HepG2 (cell line): ENCODE data around the gene ARFGAP2. TPM values are rescaled to one million over a fixed set of nuclear protein-coding genes. Genes with fewer than 3 reads are reported as not detected.

ENCODE experiments used
- BRD4 ChIP-seq: sonication (generic); formaldehyde crosslinking; IDR thresholded peaks from 2 replicates; pipeline ENCODE4 v1.4.0; 2020; ENCODE audit warnings: missing genetic modification reagents
- CEBPB ChIP-seq: IDR thresholded peaks from 2 replicates; pipeline ENCODE4 v1.6.1; 2011; ENCODE audit warnings: low read depth, low read length, improper control_type of control experiment, borderline replicate concordance
- ELF4 ChIP-seq: sonication (generic); formaldehyde crosslinking; IDR thresholded peaks from 2 replicates; pipeline ENCODE4 v1.5.0; 2020; ENCODE audit warnings: missing genetic modification reagents, mild to moderate bottlenecking, moderate library complexity, borderline replicate concordance
- MED1 ChIP-seq: sonication (generic); formaldehyde crosslinking; IDR thresholded peaks from 2 replicates; pipeline ENCODE4 v1.4.0; 2020; ENCODE audit warnings: missing genetic modification reagents
- MXD4 ChIP-seq: IDR thresholded peaks from 2 replicates; pipeline ENCODE4 v1.6.1; 2016; ENCODE audit warnings: mild to moderate bottlenecking, missing biosample characterization, missing genetic modification reagents
- RBFOX2 ChIP-seq: fragments of 200-400 bp; formaldehyde crosslinking; IDR thresholded peaks from 2 replicates; pipeline ENCODE4 v1.6.1; 2017; ENCODE audit warnings: low read depth, mild to moderate bottlenecking, low read length
- SIN3A ChIP-seq: IDR thresholded peaks from 2 replicates; pipeline ENCODE4 v1.6.1; 2011; ENCODE audit warnings: low read depth, mild to moderate bottlenecking, control low read depth, low read length, borderline replicate concordance
- SRSF9 ChIP-seq: fragments of 200-400 bp; formaldehyde crosslinking; IDR thresholded peaks from 2 replicates; pipeline ENCODE4 v1.6.1; 2018; ENCODE audit warnings: borderline replicate concordance, mild to moderate bottlenecking, low read depth, low read length; ENCODE audit not compliant: insufficient read depth, poor library complexity, severe bottlenecking
- ZFX ChIP-seq: sonication (generic); formaldehyde crosslinking; IDR thresholded peaks from 2 replicates; pipeline ENCODE4 v1.4.0; 2020; ENCODE audit warnings: mild to moderate bottlenecking, low read depth, missing genetic modification reagents, moderate library complexity
- ZNF292 ChIP-seq: sonication (generic); formaldehyde crosslinking; IDR thresholded peaks from 2 replicates; pipeline ENCODE4 v1.8.1; 2022; ENCODE audit warnings: mild to moderate bottlenecking, low read depth, missing genetic modification reagents, borderline replicate concordance
- ZNF337 ChIP-seq: sonication (generic); formaldehyde crosslinking; IDR thresholded peaks from 2 replicates; pipeline ENCODE4 v1.5.1; 2020; ENCODE audit warnings: missing genetic modification reagents, low read depth, mild to moderate bottlenecking, borderline replicate concordance
- ZNF343 ChIP-seq: sonication (generic); formaldehyde crosslinking; IDR thresholded peaks from 2 replicates; pipeline ENCODE4 v1.4.0; 2020; ENCODE audit warnings: mild to moderate bottlenecking, missing genetic modification reagents
- ZNF720 ChIP-seq: sonication (generic); formaldehyde crosslinking; IDR thresholded peaks from 2 replicates; pipeline ENCODE4 v1.4.0; 2020; ENCODE audit warnings: missing genetic modification reagents
- polyA plus RNA-seq, 8 experiments: library from polyadenylated mRNA; depleted of rRNA in 3 of 8; stranded (reverse) in 7 of 8; unstranded in 1 of 8; fragments of >200 nt; fragmentation: Illumina TruSeq in 4 of 8; extraction: Trizol in 4 of 8; gene quantifications; 2 replicates each; pipeline versions ENCODE4 v1.2.1 to v1.2.3, GENCODE V29; 2011 to 2016; ENCODE audit warnings: low read depth in 4 of 8, missing spikeins in 1 of 8, mixed read lengths in 1 of 8; ENCODE audit not compliant: insufficient read depth in 1 of 8
- total RNA-seq, 5 experiments: library from RNA; depleted of rRNA; stranded (reverse); fragments of >200 nt; fragmentation: Illumina TruSeq; extraction: Trizol; gene quantifications; 2 replicates each; pipeline ENCODE4 v1.2.3, GENCODE V29; 2016; ENCODE audit warnings: low read depth in 1 of 5
- TF ChIP-seq, protein P1 (sequence below): fragments of 450-650 bp; IDR thresholded peaks from 2 replicates; pipeline ENCODE4 v1.6.1; 2017; ENCODE audit warnings: mild to moderate bottlenecking
- TF ChIP-seq, protein P2 (sequence below): sonication (generic); formaldehyde crosslinking; IDR thresholded peaks from 2 replicates; pipeline ENCODE4 v1.4.0; 2020; ENCODE audit warnings: low read depth, missing genetic modification reagents
- TF ChIP-seq, protein P3 (sequence below): sonication (generic); formaldehyde crosslinking; IDR thresholded peaks from 2 replicates; pipeline ENCODE4 v1.4.0; 2020; ENCODE audit warnings: missing genetic modification reagents, mild to moderate bottlenecking, borderline replicate concordance
- TF ChIP-seq, protein P4 (sequence below): sonication (generic); formaldehyde crosslinking; IDR thresholded peaks from 2 replicates; pipeline ENCODE4 v1.4.0; 2020; ENCODE audit warnings: low read depth, mild to moderate bottlenecking, missing genetic modification reagents

The ARFGAP2 gene
- total and polyA plus RNA-seq, 2 of the 13 experiments (the other 11 are each of a cell fraction or from before 2014, with no cell fraction given): 32.3 to 75.3 TPM

DNA sequence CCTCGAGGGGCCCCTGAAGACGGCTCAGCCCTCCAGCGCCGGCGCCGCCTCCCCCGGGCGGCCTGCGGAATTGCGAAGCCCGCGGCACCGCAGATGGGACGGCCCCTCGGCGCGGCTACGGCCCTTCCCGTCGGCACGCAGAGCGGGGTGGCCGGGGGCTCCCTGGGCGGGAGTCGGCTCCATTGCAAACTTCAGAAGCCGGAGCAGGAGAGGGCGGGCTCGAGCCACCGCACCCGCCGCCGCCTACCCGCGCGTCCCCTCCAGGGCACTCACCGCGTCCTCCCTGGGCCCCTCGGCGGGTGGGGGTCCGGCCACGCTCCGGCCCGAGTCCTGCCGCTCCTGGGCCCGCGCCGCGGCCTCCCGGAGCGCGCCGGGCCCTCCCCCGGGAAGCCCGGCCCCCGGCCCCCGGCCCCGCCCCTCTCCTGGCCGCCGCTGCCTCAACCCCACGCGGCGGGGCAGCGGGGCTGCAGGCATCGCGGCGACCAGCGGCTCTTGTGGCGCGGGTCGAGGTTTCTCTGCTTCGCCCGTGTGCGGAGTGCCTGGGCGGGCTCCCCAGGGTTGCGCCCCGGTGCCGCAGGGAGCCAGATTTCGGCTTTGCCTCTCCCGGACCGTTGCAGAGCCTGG, 9.5 kb upstream of the ARFGAP2 start, which contains the start of gene PACSIN3 (continued):
- no peak for TF ChIP-seq SRSF9
- 0 out of 2 replicates have a peak, but pooled peaks have one; percentile 23 for TF ChIP-seq ZNF292 (CRISPR knock-in tag)
- no peak for TF ChIP-seq ZNF720 (CRISPR knock-in tag)
- TF ChIP-seq ZNF337 (CRISPR knock-in tag): no peak
- TF ChIP-seq ELF4: 0 out of 2 replicates have a peak, but pooled peaks have one; percentile 49
- TF ChIP-seq BRD4 (CRISPR knock-in tag): no peak
- no peak for TF ChIP-seq MXD4 (CRISPR knock-in tag)
- no peak for TF ChIP-seq CEBPB
- TF ChIP-seq, protein P1, sequence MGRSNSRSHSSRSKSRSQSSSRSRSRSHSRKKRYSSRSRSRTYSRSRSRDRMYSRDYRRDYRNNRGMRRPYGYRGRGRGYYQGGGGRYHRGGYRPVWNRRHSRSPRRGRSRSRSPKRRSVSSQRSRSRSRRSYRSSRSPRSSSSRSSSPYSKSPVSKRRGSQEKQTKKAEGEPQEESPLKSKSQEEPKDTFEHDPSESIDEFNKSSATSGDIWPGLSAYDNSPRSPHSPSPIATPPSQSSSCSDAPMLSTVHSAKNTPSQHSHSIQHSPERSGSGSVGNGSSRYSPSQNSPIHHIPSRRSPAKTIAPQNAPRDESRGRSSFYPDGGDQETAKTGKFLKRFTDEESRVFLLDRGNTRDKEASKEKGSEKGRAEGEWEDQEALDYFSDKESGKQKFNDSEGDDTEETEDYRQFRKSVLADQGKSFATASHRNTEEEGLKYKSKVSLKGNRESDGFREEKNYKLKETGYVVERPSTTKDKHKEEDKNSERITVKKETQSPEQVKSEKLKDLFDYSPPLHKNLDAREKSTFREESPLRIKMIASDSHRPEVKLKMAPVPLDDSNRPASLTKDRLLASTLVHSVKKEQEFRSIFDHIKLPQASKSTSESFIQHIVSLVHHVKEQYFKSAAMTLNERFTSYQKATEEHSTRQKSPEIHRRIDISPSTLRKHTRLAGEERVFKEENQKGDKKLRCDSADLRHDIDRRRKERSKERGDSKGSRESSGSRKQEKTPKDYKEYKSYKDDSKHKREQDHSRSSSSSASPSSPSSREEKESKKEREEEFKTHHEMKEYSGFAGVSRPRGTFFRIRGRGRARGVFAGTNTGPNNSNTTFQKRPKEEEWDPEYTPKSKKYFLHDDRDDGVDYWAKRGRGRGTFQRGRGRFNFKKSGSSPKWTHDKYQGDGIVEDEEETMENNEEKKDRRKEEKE: no peak
- no peak; the same call in 1 of the 2 replicates for TF ChIP-seq MED1 (CRISPR knock-in tag)
- TF ChIP-seq ZNF343 (CRISPR knock-in tag): no peak
- TF ChIP-seq SIN3A: no peak
- TF ChIP-seq ZFX (CRISPR knock-in tag): peak; percentile 4; the same call in 1 of the 2 replicates
- TF ChIP-seq, protein P2, sequence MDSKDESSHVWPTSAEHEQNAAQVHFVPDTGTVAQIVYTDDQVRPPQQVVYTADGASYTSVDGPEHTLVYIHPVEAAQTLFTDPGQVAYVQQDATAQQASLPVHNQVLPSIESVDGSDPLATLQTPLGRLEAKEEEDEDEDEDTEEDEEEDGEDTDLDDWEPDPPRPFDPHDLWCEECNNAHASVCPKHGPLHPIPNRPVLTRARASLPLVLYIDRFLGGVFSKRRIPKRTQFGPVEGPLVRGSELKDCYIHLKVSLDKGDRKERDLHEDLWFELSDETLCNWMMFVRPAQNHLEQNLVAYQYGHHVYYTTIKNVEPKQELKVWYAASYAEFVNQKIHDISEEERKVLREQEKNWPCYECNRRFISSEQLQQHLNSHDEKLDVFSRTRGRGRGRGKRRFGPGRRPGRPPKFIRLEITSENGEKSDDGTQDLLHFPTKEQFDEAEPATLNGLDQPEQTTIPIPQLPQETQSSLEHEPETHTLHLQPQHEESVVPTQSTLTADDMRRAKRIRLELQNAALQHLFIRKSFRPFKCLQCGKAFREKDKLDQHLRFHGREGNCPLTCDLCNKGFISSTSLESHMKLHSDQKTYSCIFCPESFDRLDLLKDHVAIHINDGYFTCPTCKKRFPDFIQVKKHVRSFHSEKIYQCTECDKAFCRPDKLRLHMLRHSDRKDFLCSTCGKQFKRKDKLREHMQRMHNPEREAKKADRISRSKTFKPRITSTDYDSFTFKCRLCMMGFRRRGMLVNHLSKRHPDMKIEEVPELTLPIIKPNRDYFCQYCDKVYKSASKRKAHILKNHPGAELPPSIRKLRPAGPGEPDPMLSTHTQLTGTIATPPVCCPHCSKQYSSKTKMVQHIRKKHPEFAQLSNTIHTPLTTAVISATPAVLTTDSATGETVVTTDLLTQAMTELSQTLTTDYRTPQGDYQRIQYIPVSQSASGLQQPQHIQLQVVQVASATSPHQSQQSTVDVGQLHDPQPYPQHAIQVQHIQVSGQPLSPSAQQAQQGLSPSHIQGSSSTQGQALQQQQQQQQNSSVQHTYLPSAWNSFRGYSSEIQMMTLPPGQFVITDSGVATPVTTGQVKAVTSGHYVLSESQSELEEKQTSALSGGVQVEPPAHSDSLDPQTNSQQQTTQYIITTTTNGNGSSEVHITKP (CRISPR knock-in tag): 0 out of 2 replicates have a peak, but pooled peaks have one; percentile 31
- peak; percentile 94 for TF ChIP-seq RBFOX2
- TF ChIP-seq, protein P3, sequence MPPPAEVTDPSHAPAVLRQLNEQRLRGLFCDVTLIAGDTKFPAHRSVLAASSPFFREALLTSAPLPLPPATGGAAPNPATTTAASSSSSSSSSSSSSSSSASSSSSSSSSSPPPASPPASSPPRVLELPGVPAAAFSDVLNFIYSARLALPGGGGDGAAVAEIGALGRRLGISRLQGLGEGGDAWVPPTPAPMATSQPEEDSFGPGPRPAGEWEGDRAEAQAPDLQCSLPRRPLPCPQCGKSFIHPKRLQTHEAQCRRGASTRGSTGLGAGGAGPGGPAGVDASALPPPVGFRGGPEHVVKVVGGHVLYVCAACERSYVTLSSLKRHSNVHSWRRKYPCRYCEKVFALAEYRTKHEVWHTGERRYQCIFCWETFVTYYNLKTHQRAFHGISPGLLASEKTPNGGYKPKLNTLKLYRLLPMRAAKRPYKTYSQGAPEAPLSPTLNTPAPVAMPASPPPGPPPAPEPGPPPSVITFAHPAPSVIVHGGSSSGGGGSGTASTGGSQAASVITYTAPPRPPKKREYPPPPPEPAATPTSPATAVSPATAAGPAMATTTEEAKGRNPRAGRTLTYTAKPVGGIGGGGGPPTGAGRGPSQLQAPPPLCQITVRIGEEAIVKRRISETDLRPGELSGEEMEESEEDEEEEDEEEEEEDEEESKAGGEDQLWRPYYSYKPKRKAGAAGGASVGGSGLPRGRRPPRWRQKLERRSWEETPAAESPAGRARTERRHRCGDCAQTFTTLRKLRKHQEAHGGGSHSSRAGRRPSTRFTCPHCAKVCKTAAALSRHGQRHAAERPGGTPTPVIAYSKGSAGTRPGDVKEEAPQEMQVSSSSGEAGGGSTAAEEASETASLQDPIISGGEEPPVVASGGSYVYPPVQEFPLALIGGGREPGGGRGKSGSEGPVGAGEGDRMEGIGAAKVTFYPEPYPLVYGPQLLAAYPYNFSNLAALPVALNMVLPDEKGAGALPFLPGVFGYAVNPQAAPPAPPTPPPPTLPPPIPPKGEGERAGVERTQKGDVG (CRISPR knock-in tag): no peak
- TF ChIP-seq, protein P4, sequence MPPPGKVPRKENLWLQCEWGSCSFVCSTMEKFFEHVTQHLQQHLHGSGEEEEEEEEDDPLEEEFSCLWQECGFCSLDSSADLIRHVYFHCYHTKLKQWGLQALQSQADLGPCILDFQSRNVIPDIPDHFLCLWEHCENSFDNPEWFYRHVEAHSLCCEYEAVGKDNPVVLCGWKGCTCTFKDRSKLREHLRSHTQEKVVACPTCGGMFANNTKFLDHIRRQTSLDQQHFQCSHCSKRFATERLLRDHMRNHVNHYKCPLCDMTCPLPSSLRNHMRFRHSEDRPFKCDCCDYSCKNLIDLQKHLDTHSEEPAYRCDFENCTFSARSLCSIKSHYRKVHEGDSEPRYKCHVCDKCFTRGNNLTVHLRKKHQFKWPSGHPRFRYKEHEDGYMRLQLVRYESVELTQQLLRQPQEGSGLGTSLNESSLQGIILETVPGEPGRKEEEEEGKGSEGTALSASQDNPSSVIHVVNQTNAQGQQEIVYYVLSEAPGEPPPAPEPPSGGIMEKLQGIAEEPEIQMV (CRISPR knock-in tag): no peak
